ENCODE measurements around the gene MMAB.

The MMAB gene

DNA sequence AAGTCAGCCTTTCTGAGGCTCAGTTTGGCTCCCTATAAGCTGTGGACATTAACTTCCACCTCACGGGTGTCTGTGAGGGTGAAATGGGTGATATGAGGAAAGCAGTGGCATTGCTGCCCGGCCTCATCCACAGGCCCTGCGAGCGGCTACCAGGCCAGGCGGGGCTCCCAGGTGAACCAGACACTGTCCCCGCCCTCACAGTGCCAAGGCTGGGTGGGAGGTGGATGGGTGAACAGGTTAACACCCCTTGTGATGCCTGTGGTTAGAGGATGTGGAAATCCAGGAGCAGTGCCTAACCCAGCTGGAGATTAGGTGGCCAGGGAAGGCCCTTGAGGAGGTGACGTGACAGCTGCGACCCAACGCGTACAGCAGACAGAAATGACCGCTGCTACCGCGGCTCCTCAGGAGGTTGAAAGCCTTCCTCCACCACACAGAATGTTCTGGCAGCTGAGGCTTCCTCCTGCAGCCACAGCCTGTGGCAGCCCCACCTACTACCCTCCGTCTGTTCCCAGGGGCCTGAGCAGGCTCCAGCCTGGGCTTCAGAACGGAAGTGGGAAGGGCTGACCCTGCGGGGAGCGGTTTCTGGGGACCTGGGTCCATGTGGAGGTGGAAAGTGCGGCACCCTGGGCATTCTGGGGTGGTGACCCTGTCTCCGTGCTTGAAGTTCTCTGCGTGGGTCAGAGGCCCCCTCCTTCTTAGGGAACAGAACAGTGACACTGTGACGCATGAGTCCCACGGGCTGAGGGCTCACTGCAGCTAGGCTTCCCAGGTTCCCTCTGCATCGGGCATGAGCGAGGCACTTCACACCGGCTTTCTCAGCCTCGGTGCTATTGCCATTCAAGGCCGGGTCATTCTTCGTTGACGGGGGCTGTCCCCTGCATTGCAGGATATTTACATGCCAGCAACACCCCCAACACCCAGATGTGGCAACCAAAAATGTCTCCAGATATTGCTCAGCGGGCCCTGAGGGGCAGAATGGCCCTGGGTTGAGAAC lies 9.7 kb downstream of the MMAB start:
- H3K36me3 ChIP-seq, result peaks cover 19 to 83% (median 51%) of the 10 kb centered on the region in 11 experiments
- peak overlapping the region in 10 of 11 experiments; percentile 4 to 57 (median 46); a peak in 17 of 22 replicates for H3K27ac ChIP-seq
- peaks cover 0 to 16% (median 10%) of the 10 kb centered on the region in 11 experiments; a peak in 16 of 22 replicates for H3K9me3 ChIP-seq (replicated peaks in 1 of 11)
- peaks cover 14 to 31% (median 27%) of the 10 kb centered on the region in 10 experiments for H3K4me1 ChIP-seq
- H4K20me1 ChIP-seq, result peaks cover 0 to 14% (median 0%) of the 10 kb centered on the region in 11 experiments; a peak in 5 of 22 replicates
- H3K27me3 ChIP-seq, result no peaks in the 10 kb centered on the region
- no peak for TF ChIP-seq Cebpa-rat (IDR thresholded peaks at IDR 0.05)
- H3K4me2 ChIP-seq, result peak overlapping the region; percentile 76 to 97 (median 87)
- H3K9ac ChIP-seq, result peak overlapping the region in 10 of 11 experiments; percentile 5 to 61 (median 30); a peak in 15 of 22 replicates
- peak overlapping the region in 5 of 10 experiments; percentile 4 to 45 (median 22); a peak in 4 of 20 replicates for H3K4me3 ChIP-seq

DNA sequence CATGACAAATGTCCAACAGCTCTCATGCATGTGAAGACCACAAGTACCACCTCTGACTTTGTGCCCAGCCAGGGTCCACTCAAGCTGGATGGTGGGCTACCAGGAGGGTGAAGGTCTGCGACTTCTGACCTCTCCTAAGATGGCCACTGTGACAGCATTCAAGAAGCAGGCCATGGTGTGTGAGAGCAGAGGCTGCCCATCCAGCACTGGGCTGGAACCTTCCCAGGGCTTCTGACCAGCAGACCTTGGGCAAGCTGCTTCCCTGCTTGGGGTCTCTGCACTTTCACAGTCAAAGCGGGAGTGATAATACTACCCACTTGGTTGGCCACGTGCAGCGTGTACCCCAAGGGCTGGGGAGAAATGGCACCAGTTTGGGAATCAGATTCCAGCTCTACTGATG lies 10.4 kb downstream of the MMAB start:
- Histone ChIP-seq H3K27ac (peak overlapping the region in 8 of 11 experiments; percentile 36 to 57 (median 49); a peak in 10 of 22 replicates), H3K27me3 (no peaks in the 10 kb centered on the region), H3K9ac (peak overlapping the region in 6 of 11 experiments; percentile 11 to 61 (median 40); a peak in 6 of 22 replicates), H3K4me2 (peak overlapping the region; percentile 76 to 97 (median 87)), H3K36me3 (peaks cover 12 to 83% (median 44%) of the 10 kb centered on the region in 11 experiments), H3K4me3 (no peak overlapping the region), H3K4me1 (peaks cover 14 to 38% (median 34%) of the 10 kb centered on the region in 10 experiments), H3K9me3 (replicated peaks in 1 of 11) (peaks cover 0 to 16% (median 10%) of the 10 kb centered on the region in 11 experiments; a peak in 16 of 22 replicates), H4K20me1 (peaks cover 0 to 21% (median 0%) of the 10 kb centered on the region in 11 experiments; a peak in 5 of 22 replicates)
- no peak for TF ChIP-seq Cebpa-rat (IDR thresholded peaks at IDR 0.05)

DNA sequence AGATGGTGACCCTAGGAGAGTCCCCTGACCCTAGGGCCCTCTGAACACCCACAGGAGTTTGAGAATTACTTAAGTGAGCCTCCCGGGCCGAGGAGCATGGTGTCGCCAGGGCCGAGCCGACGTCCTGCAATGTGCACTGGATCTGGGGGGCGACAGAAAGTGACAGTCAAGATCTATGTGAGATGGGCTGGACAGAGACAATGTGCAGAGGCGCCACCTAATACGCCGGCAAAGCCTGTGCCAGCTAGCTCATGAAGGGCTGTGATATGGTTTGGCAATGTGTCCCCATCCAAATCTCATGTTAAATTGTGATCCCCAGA lies 11.6 kb downstream of the MMAB start:
- Histone ChIP-seq H3K9ac (no peak overlapping the region), H3K9me3 (replicated peaks in 1 of 11) (peaks cover 0 to 16% (median 10%) of the 10 kb centered on the region in 11 experiments; a peak in 16 of 22 replicates), H3K4me1 (peaks cover 14 to 41% (median 35%) of the 10 kb centered on the region in 10 experiments), H3K4me2 (no peak overlapping the region), H3K27me3 (no peaks in the 10 kb centered on the region), H3K27ac (no peak overlapping the region), H4K20me1 (peaks cover 0 to 25% (median 0%) of the 10 kb centered on the region in 11 experiments; a peak in 5 of 22 replicates), H3K4me3 (no peak overlapping the region), H3K36me3 (peaks cover 3 to 83% (median 36%) of the 10 kb centered on the region in 11 experiments; a peak in 21 of 22 replicates)
- TF ChIP-seq Cebpa-rat (IDR thresholded peaks at IDR 0.05), result no peak

DNA sequence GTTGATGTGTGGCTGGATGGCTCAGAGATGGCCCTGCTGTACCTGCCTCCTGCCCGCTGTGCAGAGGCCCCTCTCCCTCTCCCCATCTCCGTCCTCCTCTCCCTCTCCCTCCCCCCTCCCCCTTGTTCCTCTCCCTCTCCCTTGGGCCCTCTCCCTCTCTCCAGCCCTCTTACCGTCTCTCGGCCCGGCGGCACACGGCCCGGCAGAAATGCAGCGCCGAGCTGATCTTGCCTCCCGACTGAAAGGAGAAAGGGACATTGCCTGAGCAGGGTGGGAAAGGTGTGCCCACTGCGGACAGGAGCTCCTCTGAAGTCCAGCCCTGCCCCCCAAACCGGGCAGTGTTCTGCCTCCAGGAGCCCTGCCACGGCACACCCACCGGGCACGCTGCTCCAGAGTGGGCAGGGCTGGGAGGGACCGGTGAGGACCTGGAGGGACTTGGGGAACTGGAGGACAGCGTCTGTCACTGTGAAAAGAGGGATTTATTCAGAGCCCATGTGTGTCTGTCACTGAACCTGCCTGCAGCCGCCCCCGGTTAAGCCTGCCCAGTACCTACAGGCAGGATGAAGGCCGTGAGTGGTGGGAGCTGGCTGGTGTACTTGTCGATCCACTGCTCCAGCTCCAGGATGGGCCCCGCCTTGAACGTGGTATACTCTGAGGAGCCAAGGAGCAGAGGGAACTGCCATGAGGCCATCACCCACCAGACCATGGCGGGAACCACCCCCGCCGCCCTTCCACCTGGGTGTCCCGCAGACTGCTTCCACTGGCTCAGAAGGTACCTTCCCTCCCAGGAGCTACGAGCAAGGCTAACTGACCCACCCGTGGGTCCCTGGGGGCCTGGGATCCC lies 12.2 kb downstream of the MMAB start:
- peaks cover 0 to 19% (median 0%) of the 10 kb centered on the region in 11 experiments; a peak in 5 of 22 replicates for H4K20me1 ChIP-seq
- H3K27me3 ChIP-seq, result no peaks in the 10 kb centered on the region
- peaks cover 0 to 16% (median 10%) of the 10 kb centered on the region in 11 experiments; a peak in 16 of 22 replicates for H3K9me3 ChIP-seq (replicated peaks in 1 of 11)
- no peak for TF ChIP-seq Cebpa-rat (IDR thresholded peaks at IDR 0.05)
- no peak overlapping the region for H3K9ac ChIP-seq
- H3K4me1 ChIP-seq, result peaks cover 14 to 41% (median 35%) of the 10 kb centered on the region in 10 experiments
- peaks cover 0 to 78% (median 33%) of the 10 kb centered on the region in 11 experiments; a peak in 21 of 22 replicates for H3K36me3 ChIP-seq
- no peak overlapping the region for H3K4me3 ChIP-seq
- no peak overlapping the region for H3K27ac ChIP-seq
- no peak overlapping the region for H3K4me2 ChIP-seq

- peaks cover 0 to 63% (median 22%) of the 10 kb centered on the region in 11 experiments; a peak in 21 of 22 replicates for H3K36me3 ChIP-seq
- H3K27me3 ChIP-seq, result no peaks in the 10 kb centered on the region
- no peak overlapping the region for H3K27ac ChIP-seq
- no peak overlapping the region for H3K4me3 ChIP-seq
- H3K9me3 ChIP-seq (replicated peaks in 1 of 11), result peaks cover 0 to 16% (median 10%) of the 10 kb centered on the region in 11 experiments; a peak in 16 of 22 replicates
- H3K9ac ChIP-seq, result no peak overlapping the region
- no peak overlapping the region for H3K4me2 ChIP-seq
- TF ChIP-seq Cebpa-rat (IDR thresholded peaks at IDR 0.05), result no peak
- peaks cover 0 to 13% (median 0%) of the 10 kb centered on the region in 11 experiments; a peak in 4 of 22 replicates for H4K20me1 ChIP-seq
- peaks cover 14 to 38% (median 34%) of the 10 kb centered on the region in 10 experiments for H3K4me1 ChIP-seq
These were observed 13.7 kb downstream of the MMAB start for GRCh38 chr12:109559601-109560000.

DNA sequence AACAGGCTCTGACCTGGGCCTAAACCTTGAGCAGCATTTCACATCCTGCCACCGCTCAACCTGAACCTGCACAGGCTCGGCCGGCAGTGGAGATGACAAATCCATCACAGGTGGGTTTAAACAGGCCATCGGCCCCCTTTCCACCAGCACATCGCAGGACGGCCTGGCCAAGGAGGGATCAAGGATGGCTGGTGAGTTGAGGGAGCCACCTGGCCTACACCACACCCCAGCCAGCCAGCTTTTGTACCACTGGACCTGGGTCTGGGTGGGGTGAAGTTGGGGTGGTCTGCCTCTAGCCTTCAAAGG lies 14.2 kb downstream of the MMAB start:
- Histone ChIP-seq H3K27me3 (no peaks in the 10 kb centered on the region), H3K4me2 (no peak overlapping the region), H3K4me3 (no peak overlapping the region), H3K9ac (no peak overlapping the region), H4K20me1 (peaks cover 0 to 15% (median 0%) of the 10 kb centered on the region in 11 experiments; a peak in 3 of 22 replicates), H3K9me3 (replicated peaks in 1 of 11) (peaks cover 0 to 16% (median 10%) of the 10 kb centered on the region in 11 experiments; a peak in 16 of 22 replicates), H3K27ac (no peak overlapping the region), H3K36me3 (peaks cover 0 to 59% (median 18%) of the 10 kb centered on the region in 11 experiments; a peak in 21 of 22 replicates), H3K4me1 (peaks cover 12 to 33% (median 30%) of the 10 kb centered on the region in 10 experiments)
- no peak for TF ChIP-seq Cebpa-rat (IDR thresholded peaks at IDR 0.05)

GRCh38 chr12:109558374-109559199 lies 14.7 kb downstream of the MMAB start:
- Histone ChIP-seq H3K4me3 (no peak overlapping the region), H3K27ac (peak overlapping the region in 3 of 11 experiments; percentile 5 to 31 (median 21); a peak in 4 of 22 replicates), H3K36me3 (peaks cover 0 to 59% (median 18%) of the 10 kb centered on the region in 11 experiments; a peak in 21 of 22 replicates), H3K4me1 (peaks cover 7 to 28% (median 24%) of the 10 kb centered on the region in 10 experiments), H3K27me3 (no peaks in the 10 kb centered on the region), H3K4me2 (peak overlapping the region in 7 of 11 experiments; percentile 4 to 40 (median 23); a peak in 8 of 22 replicates), H3K9ac (peak overlapping the region in 3 of 11 experiments; percentile 18 to 52 (median 22); a peak in 2 of 22 replicates), H3K9me3 (replicated peaks in 1 of 11) (peaks cover 0 to 16% (median 10%) of the 10 kb centered on the region in 11 experiments; a peak in 16 of 22 replicates), H4K20me1 (peaks cover 0 to 21% (median 0%) of the 10 kb centered on the region in 11 experiments; a peak in 2 of 22 replicates)
- no peak for TF ChIP-seq Cebpa-rat (IDR thresholded peaks at IDR 0.05)
